ENCODE measurements around the gene SPOCK2. TPM values are rescaled to one million over a fixed set of nuclear protein-coding genes. Genes with fewer than 3 reads are reported as not detected.

Gene SPOCK2
- total and polyA plus RNA-seq, 10 of the 15 experiments (the other 5 are each of a cell fraction or from before 2014, with no cell fraction given): 0.02 to 1.5 (median 0.58) TPM

DNA sequence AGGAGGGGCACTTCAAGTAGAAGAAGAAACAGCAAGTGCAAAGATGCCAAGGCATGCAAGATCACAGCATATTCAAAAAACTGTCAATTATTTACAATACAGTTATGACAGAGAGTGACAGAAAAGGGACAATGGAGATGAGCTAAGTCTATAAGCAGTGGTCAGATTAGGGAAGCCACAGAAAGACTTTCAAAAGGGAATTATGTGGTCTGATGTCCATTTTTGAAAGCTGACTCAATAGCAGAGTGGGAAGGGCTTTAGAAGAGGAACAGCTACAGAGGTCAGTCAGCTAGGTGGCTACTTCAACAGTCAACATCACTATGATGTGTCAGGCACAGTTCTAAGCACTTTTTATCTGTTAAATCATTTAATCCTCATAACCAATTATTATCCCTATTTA is 45.2 kb upstream of the SPOCK2 start (continued):
- peak; percentile 99 for TF ChIP-seq IKZF2 (IDR thresholded peaks at IDR 0.05)
- TF ChIP-seq KAT2A (conservative IDR thresholded peaks at IDR 0.05; ENCODE audit: control insufficient read depth, low read depth, low read length): no peak
- no peak for TF ChIP-seq ZBTB4 (CRISPR knock-in tag; IDR thresholded peaks at IDR 0.05)
- TF ChIP-seq SIX5 (IDR thresholded peaks at IDR 0.05; ENCODE audit: low read depth, low read length, severe bottlenecking): peak; percentile 14
- no peak for TF ChIP-seq CHD1 (IDR thresholded peaks at IDR 0.05; ENCODE audit: low read depth, low read length)
- TF ChIP-seq BCL3 (IDR thresholded peaks at IDR 0.05; ENCODE audit: borderline replicate concordance, insufficient read depth, low read depth, low read length, poor library complexity, severe bottlenecking): no peak
- no peak for TF ChIP-seq SMAD5 (IDR thresholded peaks at IDR 0.05; ENCODE audit: low read depth)
- TF ChIP-seq, protein P1, sequence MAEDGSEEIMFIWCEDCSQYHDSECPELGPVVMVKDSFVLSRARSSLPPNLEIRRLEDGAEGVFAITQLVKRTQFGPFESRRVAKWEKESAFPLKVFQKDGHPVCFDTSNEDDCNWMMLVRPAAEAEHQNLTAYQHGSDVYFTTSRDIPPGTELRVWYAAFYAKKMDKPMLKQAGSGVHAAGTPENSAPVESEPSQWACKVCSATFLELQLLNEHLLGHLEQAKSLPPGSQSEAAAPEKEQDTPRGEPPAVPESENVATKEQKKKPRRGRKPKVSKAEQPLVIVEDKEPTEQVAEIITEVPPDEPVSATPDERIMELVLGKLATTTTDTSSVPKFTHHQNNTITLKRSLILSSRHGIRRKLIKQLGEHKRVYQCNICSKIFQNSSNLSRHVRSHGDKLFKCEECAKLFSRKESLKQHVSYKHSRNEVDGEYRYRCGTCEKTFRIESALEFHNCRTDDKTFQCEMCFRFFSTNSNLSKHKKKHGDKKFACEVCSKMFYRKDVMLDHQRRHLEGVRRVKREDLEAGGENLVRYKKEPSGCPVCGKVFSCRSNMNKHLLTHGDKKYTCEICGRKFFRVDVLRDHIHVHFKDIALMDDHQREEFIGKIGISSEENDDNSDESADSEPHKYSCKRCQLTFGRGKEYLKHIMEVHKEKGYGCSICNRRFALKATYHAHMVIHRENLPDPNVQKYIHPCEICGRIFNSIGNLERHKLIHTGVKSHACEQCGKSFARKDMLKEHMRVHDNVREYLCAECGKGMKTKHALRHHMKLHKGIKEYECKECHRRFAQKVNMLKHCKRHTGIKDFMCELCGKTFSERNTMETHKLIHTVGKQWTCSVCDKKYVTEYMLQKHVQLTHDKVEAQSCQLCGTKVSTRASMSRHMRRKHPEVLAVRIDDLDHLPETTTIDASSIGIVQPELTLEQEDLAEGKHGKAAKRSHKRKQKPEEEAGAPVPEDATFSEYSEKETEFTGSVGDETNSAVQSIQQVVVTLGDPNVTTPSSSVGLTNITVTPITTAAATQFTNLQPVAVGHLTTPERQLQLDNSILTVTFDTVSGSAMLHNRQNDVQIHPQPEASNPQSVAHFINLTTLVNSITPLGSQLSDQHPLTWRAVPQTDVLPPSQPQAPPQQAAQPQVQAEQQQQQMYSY (CRISPR knock-in tag; IDR thresholded peaks at IDR 0.05): no peak
- TF ChIP-seq, protein P2, sequence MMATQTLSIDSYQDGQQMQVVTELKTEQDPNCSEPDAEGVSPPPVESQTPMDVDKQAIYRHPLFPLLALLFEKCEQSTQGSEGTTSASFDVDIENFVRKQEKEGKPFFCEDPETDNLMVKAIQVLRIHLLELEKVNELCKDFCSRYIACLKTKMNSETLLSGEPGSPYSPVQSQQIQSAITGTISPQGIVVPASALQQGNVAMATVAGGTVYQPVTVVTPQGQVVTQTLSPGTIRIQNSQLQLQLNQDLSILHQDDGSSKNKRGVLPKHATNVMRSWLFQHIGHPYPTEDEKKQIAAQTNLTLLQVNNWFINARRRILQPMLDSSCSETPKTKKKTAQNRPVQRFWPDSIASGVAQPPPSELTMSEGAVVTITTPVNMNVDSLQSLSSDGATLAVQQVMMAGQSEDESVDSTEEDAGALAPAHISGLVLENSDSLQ (IDR thresholded peaks at IDR 0.05): peak; percentile 91
- TF ChIP-seq SMC3 (IDR thresholded peaks at IDR 0.05; ENCODE audit: borderline replicate concordance, low read length): no peak; the same call in 1 of the 2 replicates
- TF ChIP-seq, protein P3, sequence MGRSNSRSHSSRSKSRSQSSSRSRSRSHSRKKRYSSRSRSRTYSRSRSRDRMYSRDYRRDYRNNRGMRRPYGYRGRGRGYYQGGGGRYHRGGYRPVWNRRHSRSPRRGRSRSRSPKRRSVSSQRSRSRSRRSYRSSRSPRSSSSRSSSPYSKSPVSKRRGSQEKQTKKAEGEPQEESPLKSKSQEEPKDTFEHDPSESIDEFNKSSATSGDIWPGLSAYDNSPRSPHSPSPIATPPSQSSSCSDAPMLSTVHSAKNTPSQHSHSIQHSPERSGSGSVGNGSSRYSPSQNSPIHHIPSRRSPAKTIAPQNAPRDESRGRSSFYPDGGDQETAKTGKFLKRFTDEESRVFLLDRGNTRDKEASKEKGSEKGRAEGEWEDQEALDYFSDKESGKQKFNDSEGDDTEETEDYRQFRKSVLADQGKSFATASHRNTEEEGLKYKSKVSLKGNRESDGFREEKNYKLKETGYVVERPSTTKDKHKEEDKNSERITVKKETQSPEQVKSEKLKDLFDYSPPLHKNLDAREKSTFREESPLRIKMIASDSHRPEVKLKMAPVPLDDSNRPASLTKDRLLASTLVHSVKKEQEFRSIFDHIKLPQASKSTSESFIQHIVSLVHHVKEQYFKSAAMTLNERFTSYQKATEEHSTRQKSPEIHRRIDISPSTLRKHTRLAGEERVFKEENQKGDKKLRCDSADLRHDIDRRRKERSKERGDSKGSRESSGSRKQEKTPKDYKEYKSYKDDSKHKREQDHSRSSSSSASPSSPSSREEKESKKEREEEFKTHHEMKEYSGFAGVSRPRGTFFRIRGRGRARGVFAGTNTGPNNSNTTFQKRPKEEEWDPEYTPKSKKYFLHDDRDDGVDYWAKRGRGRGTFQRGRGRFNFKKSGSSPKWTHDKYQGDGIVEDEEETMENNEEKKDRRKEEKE (IDR thresholded peaks at IDR 0.05): no peak
- no peak for TF ChIP-seq HDGF (IDR thresholded peaks at IDR 0.05)
- no peak for TF ChIP-seq NKRF (conservative IDR thresholded peaks at IDR 0.05)
- no peak for TF ChIP-seq KDM1A (IDR thresholded peaks at IDR 0.05; ENCODE audit: borderline replicate concordance)
- no peak for TF ChIP-seq RBBP5 (conservative IDR thresholded peaks at IDR 0.05)
- TF ChIP-seq CBFB (IDR thresholded peaks at IDR 0.05; ENCODE audit: low read depth): peak; percentile 86; the same call in 1 of the 2 replicates
- TF ChIP-seq POLR2A (IDR thresholded peaks at IDR 0.05; ENCODE audit: low read depth, low read length): no peak

Data from GM12878 (cell line).